ENCODE measurements around the gene RASA3. TPM values are rescaled to one million over a fixed set of nuclear protein-coding genes. Genes with fewer than 3 reads are reported as not detected.
"Not testable (repeated sequence)": the region's sequence is repeated elsewhere in the genome, so short reads cannot be mapped to it uniquely, and the experiment has no call there.

RASA3 gene
- polyA plus RNA-seq, 10 donors: 18.1 to 25.4 (median 20.6) TPM

- DNase-seq: no peak
Observed at GRCh38 chr13:114081761-114082681, 50.4 kb downstream of the RASA3 start.

DNA sequence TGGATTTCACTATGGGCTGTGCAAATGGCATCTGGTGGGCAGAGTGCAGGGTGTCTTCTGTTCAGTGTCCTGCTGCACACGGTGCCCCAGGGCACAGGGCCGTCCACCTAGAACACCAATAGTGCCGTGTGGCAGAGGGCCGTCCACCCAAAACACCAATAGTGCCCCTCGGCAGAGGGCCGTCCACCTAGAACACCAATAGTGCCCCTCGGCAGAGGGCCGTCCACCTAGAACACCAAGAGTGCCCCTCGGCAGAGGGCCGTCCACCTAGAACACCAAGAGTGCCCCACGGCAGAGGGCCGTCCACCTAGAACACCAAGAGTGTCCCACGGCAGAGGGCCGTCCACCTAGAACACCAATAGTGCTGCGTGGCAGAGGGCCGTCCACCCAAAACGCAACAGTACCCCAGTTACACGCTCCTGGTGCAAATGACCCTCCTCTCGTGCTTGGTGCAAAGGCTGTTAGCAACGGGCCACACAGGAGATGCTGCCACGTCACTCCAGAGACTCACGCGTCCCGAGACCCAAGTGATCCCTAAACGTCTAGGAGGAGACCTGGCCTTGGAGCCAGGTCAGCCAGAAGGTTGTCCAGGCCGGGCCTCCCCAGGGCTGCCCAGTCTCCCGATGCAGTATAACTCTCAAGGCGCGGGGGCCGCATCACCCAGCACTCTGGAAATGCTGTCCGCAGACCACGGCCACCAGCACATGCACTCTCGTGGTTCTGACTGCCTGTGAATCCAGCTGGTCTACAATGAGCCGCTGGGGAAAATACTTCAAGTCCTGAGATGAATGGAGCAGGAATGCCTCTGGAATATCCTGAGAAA lies 51.5 kb downstream of the RASA3 start:
- DNase-seq: no peak

DNA sequence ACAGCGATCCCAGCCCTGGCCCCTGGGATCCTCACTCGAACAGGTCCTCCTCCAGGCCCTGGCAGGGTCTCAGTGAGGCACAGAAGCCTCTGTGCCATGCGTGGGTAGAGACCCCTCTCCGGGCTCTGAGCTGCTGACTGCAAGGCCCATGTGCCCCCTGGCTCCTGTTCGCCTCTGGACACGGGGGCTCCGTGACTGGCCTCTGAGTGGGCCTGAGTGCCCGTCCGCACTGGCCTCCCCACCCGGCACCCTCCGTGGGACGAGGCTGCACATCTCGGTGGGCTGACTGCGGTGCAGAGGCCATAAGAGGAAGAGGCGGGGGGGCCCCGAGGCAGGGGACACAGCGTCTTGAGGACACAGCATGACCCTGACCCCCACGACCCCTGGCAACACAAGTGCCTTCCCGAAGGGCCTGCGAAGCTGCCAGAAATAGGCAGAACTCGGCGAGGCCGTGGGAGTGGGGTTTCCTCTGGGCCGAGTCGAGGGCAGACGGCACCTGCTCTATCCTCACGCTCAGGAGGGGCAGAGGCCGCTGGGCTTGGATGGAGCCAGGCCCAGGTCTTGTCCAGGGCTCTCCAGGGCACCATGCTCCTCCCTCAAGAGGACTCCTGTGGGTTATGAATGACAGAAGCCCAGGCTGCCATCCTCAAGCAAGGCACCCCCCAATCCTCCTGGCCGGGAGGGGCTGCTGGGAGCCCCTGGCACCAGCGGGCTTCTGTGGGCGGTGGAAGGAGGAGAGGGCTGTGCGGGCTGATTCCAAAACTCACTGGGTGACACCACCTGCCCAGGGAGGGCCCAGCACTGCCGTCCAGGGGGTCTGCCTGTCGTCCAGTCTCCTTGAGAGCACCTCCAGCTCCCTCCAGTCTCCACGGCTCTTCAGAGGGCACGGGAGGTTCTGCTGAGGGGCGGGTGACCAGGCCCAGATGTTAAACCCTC lies 52.6 kb downstream of the RASA3 start:
- no peak for DNase-seq

DNA sequence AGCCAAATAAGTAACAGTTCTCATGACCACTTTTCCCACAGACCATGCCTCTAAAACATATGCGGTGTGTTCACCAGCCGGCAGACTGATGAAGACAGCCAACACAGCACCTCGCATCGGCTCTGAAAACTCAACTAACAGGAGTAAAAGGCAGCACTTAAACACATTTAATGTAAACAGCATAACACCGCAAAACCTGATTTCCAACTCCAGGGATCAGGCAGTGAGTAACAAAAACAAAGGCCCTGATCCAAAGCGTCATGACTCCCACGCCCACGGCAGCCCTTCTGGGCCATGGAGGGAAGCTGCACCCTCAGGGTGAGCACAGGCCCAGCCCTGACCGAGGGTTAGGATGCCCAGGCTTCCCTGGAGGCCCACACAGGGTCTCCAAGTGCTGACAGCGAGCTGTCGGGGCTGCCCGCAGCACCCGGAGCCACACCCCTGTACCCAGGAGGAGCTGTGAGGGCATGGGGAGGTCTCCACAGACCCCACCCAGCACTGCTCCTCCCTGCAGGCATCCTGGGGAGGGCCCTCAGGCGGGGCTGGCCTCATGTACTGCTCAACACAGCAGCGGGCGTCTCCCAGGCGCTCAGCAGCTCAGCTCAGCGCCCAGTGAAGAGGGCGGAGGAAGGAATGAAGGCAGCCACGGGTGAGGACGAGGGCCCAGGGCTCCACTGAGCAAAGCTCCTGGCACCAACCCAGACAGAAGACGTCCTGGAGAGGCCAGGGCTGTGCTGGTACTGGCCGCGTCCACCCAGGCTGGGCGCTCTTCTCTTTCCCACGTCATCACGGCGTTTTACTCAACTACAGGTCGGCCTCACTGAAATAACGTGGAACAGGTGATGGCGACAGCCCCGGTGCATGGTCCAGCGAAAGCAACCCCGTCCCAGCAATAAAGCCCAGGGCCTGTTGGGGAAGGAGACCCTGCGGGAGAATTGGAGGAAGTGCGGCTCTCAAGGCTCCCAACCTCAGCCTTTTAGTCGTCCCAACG lies 53.7 kb downstream of the RASA3 start:
- peak in 2 of 3 donors; percentile 19 to 64 for DNase-seq

DNA sequence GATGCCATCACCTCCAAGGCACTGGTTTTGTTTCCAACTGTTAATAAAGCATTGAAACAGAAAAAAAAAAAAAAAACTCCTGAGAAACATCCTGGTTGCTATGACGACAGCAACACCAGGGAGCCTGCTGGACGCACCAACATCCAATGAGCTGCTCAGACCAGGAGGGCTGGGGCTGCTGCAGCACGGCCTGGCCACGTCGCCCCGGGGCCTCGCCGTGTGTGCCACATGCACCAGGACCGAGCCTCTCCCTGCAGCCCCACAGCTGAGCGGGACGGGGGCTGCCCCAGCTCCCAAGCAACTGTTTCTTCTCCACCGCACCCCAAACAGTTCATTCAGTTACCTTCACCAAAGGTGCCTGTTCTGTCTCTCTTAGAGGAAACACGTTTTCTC lies 54.5 kb downstream of the RASA3 start:
- DNase-seq: peak; percentile 45 to 86 (median 76)

- no peak for DNase-seq
Observed at GRCh38 chr13:114077099-114077932, 55.1 kb downstream of the RASA3 start.

GRCh38 chr13:114076329-114077090 lies 55.9 kb downstream of the RASA3 start:
- DNase-seq: no peak

GRCh38 chr13:114075811-114076210 lies 56.6 kb downstream of the RASA3 start:
- not testable (repeated sequence) for DNase-seq

GRCh38 chr13:114074671-114075315 lies 57.6 kb downstream of the RASA3 start:
- peak in 1 of 3 donors; percentile 46 for DNase-seq

- DNase-seq: peak in 2 of 3 donors; percentile 12 to 50
Observed at GRCh38 chr13:114073881-114074612, 58.4 kb downstream of the RASA3 start.

GRCh38 chr13:114072421-114072820 lies 60.0 kb downstream of the RASA3 start:
- DNase-seq: no peak

- DNase-seq: no peak
Observed at GRCh38 chr13:114071991-114072390, 60.4 kb downstream of the RASA3 start.

- DNase-seq: no peak
Observed at GRCh38 chr13:114071410-114071809, 61.0 kb downstream of the RASA3 start.

GRCh38 chr13:114070098-114070799 lies 62.2 kb downstream of the RASA3 start:
- DNase-seq: no peak

DNA sequence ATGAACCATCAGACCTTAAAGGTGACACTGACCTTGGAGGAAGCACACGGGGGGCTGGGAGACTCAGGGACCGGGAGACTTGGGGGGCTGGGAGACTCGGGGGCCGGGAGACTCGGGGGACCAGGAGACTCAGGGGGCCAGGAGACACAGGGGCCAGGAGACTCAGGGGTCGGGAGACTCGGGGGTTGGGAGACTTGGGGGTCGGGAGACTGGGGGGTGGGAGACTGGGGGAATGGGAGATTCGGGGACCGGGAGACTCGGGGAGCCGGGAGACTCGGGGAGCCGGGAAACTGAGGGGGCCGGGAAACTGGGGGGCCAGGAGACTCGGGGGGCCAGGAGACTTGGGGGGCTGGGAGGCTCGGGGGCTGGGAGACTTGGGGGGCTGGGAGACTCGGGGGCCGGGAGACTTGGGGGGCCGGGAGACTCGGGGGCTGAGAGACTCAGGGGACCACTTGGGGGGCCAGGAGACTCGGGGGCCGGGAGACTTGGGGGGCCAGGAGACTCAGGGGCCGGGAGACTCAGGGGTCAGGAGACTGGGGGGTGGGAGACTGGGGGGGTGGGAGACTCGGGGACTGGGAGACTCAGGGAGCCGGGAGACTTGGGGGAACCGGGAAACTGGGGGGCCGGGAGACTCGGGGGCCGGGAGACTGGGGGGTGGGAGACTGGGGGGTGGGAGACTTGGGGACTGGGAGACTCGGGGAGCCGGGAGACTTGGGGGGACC lies 62.9 kb downstream of the RASA3 start:
- no peak for DNase-seq

All from muscle of back (tissue), 11 donors.